Epithelial cell of esophagus (primary cell): ENCODE data around the gene USP35.
"Not testable (repeated sequence)": the region's sequence is repeated elsewhere in the genome, so short reads cannot be mapped to it uniquely, and the experiment has no call there.

Experiments
- DNase-seq: peaks from one replicate; pipeline ENCODE4 v3.0.0; 2010; ENCODE audit warnings: low read depth
- H3K4me3 ChIP-seq: 2 replicates; pipeline ENCODE4 v1.5.1; 2011; ENCODE audit warnings: mild to moderate bottlenecking, low read length, control low read depth
- TF ChIP-seq, protein P1 (sequence below): IDR thresholded peaks from 2 replicates; pipeline ENCODE4 v1.5.1; 2011; ENCODE audit warnings: low read depth, mild to moderate bottlenecking, low read length, control low read depth, inconsistent platforms; ENCODE audit not compliant: insufficient read depth; ENCODE audit errors: missing control alignments

The USP35 gene

DNA sequence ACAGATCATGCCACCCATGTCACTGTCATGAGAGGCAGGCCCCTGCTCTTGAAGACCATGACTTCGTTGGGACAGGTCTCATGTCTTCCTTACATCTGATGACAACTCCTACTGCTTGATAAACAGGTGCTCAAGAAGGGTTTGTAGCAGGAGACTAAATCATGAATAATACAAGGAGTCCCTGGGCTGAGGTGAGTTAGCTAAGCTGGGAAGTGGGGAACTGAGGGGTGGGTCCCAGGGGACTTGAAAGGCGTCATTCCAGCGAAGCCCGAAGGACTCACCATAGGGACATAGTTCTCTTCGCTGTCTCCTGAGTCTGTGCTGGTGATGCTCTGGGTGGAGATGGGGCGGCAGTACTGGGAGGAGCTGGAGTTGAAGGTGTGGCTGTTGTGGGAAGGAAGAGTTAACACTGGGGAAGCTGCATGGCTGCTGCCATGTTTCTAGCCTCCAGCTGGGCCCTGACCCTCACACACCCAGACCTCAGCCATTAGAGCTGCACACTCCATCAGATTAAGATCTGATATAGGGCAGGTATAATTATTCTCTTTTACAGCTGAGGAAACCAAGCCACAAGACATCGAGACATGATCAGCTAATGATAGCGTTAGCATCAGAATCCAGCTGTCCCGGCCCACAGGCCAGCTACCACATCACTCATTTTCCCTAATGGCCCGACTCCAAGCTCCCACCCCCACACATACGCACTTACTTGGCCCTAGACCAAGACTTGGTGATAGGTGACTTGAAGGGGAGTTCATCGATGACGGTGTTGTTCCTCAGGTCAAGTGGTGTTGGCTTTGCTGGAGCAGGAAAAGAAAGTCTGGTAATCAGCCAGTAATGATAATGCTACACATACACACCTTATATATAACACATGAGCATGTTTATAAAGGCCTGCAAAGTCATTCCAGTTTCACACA, 32.9 kb downstream of the USP35 start:
- TF ChIP-seq, protein P1, sequence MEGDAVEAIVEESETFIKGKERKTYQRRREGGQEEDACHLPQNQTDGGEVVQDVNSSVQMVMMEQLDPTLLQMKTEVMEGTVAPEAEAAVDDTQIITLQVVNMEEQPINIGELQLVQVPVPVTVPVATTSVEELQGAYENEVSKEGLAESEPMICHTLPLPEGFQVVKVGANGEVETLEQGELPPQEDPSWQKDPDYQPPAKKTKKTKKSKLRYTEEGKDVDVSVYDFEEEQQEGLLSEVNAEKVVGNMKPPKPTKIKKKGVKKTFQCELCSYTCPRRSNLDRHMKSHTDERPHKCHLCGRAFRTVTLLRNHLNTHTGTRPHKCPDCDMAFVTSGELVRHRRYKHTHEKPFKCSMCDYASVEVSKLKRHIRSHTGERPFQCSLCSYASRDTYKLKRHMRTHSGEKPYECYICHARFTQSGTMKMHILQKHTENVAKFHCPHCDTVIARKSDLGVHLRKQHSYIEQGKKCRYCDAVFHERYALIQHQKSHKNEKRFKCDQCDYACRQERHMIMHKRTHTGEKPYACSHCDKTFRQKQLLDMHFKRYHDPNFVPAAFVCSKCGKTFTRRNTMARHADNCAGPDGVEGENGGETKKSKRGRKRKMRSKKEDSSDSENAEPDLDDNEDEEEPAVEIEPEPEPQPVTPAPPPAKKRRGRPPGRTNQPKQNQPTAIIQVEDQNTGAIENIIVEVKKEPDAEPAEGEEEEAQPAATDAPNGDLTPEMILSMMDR = no peak
- no peak overlapping the region for H3K4me3 ChIP-seq
- no peak for DNase-seq

DNA sequence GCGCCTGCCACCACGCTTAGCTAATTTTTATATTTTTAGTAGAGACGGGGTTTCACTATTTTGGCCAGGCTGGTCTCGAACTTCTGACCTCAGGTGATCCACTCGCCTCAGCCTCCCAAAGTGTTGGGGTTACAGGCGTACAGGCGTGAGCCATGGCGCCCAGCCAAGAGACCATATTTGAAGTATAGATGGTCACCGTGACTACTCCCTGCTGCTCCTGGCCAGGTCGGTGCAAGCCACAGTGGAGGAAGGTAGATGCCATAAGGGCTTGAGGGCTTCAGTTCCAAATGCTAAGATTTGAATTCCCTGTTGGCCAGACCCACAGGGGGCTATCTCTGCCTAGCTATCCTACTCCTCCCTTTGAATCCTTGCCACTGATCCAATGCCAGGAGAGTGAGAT, 34.0 kb downstream of the USP35 start:
- H3K4me3 ChIP-seq, DNase-seq: not testable (repeated sequence)

DNA sequence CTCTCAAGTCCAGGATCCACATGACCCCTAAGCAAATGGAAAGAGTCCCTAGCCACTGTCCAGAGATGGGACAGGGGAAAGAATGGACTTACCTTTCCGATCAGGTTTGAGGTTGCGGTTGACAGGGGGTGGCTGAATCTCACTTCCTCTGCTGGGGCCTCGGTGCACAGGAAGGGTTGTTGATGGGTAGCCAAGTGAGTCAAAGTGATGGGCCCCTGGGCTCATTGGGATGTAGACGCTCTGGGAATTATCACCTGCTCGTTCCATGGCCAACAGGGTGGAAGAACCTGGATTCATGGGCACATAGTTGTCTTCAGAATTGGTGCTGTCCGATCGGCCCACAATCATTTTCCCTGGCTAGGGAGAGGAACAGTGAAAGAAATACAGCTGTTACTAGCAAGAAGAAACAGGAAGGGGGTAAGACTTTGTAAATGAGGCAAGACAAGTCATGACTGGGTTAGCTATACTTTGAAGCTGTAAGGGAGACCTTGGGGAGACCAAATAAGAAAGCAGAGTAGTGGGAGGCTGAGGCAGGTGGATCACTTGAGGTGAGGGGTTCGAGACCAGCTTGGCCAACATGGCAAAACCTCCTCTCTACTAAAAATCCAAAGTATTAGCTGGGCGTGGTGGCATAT, 34.7 kb downstream of the USP35 start:
- TF ChIP-seq, protein P1 = no peak
- H3K4me3 ChIP-seq = no peak overlapping the region
- DNase-seq = no peak

DNA sequence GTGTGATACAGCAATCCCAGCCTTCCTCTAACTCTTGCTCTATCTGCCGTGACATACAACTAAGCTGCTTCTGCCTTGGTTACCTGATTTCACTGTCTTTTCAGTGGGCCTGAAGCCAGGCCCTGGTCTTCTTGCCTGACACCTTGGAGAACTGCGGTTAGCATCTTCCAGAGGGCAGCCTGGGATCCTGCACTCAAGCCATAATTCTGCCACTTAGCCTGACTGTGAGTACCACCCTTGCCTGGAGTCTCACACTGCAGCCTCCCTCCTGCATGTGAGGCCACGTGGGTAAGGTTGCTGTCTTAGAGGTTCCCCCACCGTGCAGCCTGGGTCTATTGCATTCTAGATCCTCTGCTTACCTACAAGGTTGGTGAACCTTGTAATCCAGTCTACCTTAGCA, 35.8 kb downstream of the USP35 start:
- no peak overlapping the region for H3K4me3 ChIP-seq
- TF ChIP-seq, protein P1 = no peak
- DNase-seq = no peak

DNA sequence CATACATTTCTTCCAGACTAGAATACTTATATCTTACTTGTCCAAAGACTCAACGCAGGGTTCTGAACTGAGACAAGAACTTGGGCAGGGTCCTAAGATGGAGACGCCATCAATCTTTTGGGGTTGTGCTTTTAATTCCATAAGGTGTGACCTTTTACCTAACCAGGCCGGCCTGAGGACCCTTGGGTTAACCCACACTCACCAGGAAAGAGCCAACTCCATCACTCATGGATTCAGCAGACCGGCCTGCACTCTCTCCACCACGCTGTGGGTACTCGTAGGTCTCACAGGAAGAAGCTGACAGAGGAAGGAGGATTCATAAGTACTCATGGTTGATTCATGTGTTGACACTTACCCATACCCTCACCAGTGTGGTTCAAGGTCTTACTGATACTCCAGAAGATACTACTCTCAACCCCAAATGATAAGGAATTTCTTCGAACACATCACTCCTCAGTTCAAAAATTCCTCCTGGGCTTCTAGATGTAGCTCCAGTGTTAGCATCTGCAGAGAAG, 36.2 kb downstream of the USP35 start:
- no peak for DNase-seq
- TF ChIP-seq, protein P1 = no peak
- no peak overlapping the region for H3K4me3 ChIP-seq

DNA sequence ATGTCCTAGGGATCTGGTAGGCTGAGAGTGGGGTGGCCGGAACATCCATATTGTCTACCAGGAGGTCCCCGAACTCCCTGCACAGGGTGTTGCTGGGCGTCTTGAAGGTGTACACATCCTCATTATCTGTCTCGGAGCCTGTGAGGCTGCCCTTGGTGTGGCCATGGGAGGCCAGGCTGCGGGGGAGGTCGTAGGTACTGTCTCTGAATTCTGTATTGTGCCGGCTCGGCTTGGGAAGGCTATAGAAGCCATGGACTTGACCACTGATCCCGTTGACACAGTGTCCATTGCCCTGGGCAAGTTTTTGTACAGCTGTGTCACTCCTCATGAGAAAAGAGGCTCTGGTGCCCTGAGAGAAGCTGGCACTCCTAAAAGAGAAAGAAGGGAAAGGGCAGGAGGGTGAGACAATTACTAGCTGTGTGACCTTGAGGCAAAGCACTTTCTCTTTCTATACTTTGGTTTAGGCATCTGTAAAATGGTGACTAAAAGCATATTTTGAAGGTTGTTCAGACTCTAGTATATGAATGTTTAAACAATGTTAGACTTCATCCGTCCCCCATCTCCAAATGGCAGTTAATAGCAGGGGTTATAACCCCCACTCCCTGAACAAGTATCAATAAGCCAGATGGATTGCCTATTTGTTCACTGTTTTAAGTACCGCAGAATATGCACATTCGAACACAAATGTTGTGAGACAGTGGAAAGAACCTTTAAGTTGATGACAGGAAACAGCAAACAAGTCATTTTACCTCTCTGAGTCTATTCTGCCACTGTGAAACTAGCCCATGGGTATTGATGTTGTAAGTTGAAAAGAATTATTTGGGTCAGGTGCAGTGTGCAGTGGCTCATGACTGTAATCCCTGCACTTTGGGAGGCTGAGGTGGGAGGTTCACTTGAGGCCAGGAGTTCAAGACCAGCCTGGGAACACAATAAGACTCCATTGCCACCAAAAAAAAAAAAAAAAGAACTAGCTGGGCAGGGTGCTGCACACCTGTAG, 38.3 kb downstream of the USP35 start:
- TF ChIP-seq, protein P1 = no peak
- no peak overlapping the region for H3K4me3 ChIP-seq
- no peak for DNase-seq

DNA sequence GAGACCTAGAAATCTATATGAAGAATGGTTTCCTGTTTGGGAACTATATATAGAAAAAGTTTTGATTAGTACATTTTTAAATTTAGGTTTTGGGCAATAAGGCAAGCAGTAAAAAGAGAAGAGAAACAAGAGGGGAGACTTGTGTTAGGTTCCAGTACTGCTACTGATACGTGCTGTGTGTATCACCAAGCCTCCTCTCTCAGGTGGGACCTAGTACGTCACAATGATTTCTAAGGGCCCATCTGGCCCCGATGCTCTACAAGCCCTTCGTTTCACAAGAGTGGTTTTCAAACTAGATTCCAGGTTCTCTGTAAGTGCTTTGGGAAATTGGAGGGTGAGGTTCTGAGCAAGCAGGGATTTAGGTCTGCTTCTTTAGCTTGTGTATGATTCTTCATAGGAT, 39.2 kb downstream of the USP35 start:
- H3K4me3 ChIP-seq = no peak overlapping the region
- TF ChIP-seq, protein P1 = no peak
- DNase-seq = no peak
